GM12878 (cell line): Measurements from ENCODE around the gene RAP1GAP2. TPM values are rescaled to one million over a fixed set of nuclear protein-coding genes. Genes with fewer than 3 reads are reported as not detected.
"Not testable (repeated sequence)": the region's sequence is repeated elsewhere in the genome, so short reads cannot be mapped to it uniquely, and the experiment has no call there.

Experiments used
- ATAC-seq: fragments of 200-7000 bp; cut with Tn5 transposase; 3 replicates; pipeline ENCODE4 v1.9.1; 2020; ENCODE audit warnings: mild to moderate bottlenecking, moderate library complexity
- BruUV-seq: library from RNA; stranded (reverse); fragments of 400-500 nt; replicated peaks from 2 replicates; lab custom pipeline; 2021; lab: Mats Ljungman, UMichigan
- CTCF ChIA-PET: fragments of 300-600 bp; sonication (Branson Sonifier 250); formaldehyde crosslinking; extraction: SDS; loops from one replicate; lab custom pipeline; 2021; ENCODE audit warnings: inconsistent platforms; lab: Yijun Ruan, JAX
- POLR2A ChIA-PET: fragments of 350-600 bp; formaldehyde crosslinking; extraction: SDS; loops from one replicate; lab custom pipeline; 2021; ENCODE audit warnings: inconsistent platforms; lab: Charles Lee
- RAD21 ChIA-PET: fragments of 300-600 bp; sonication (Branson Sonifier 250); formaldehyde crosslinking; loops from one replicate; lab custom pipeline; 2023; ENCODE audit warnings: antibody characterized with exemption; ENCODE audit not compliant: unreplicated experiment; lab: Charles Lee
- SMC1A ChIA-PET: fragments of 300-600 bp; sonication (Branson Sonifier 250); formaldehyde crosslinking; loops from one replicate; lab custom pipeline; 2023; ENCODE audit not compliant: unreplicated experiment, uncharacterized antibody; lab: Charles Lee
- DNase-seq: peaks from one replicate; pipeline ENCODE4 v3.0.0-alpha.2; 2011; ENCODE audit warnings: low read depth, low spot score
- FAIRE-seq: peaks from 3 replicates; lab custom pipeline; 2011; peaks lifted over from hg19 to GRCh38; lab: Jason Lieb, UNC
- H2AFZ ChIP-seq: 2 replicates; pipeline ENCODE4 v1.6.0; 2011; ENCODE audit warnings: low read depth, low read length, control low read depth; ENCODE audit not compliant: control insufficient read depth
- H3K27ac ChIP-seq: 2 replicates; pipeline ENCODE4 v1.5.1; 2011; ENCODE audit warnings: control low read depth; ENCODE audit not compliant: control insufficient read depth, insufficient read depth
- H3K27me3 ChIP-seq, 2 experiments: replicated peaks in 1 of 2; 2 replicates each; pipeline versions ENCODE4 v1.6.0 to v1.6.1; 2011; ENCODE audit warnings: low read length in 1 of 2; ENCODE audit not compliant: control insufficient read depth in 2 of 2, insufficient read depth in 2 of 2
- H3K36me3 ChIP-seq, 2 experiments: 2 replicates each; pipeline ENCODE4 v1.5.1; 2011; ENCODE audit warnings: low read length in 1 of 2; ENCODE audit not compliant: control insufficient read depth in 2 of 2, insufficient read depth in 2 of 2
- H3K4me1 ChIP-seq: 2 replicates; pipeline ENCODE4 v1.6.1; 2011; ENCODE audit warnings: mild to moderate bottlenecking, low read length, moderate library complexity, mixed read lengths; ENCODE audit not compliant: control insufficient read depth, insufficient read depth
- H3K4me2 ChIP-seq: 2 replicates; pipeline ENCODE4 v1.6.0; 2011; ENCODE audit warnings: control low read depth; ENCODE audit not compliant: control insufficient read depth, insufficient read depth
- H3K4me3 ChIP-seq: fragments of 200-600 bp; sonication (generic); 2 replicates; pipeline ENCODE4 v1.5.1; 2016
- H3K79me2 ChIP-seq: 2 replicates; pipeline ENCODE4 v1.6.0; 2011; ENCODE audit warnings: low read length; ENCODE audit not compliant: control insufficient read depth, insufficient read depth
- H3K9ac ChIP-seq: 2 replicates; pipeline ENCODE4 v1.8.0; 2011; ENCODE audit warnings: low read length, control low read depth, mixed read lengths; ENCODE audit not compliant: control insufficient read depth, insufficient read depth
- H3K9me3 ChIP-seq: replicated peaks from 3 replicates; pipeline ENCODE4 v1.5.1; 2011; ENCODE audit warnings: mild to moderate bottlenecking, low read length; ENCODE audit not compliant: control insufficient read depth, insufficient read depth
- H4K20me1 ChIP-seq: 2 replicates; pipeline ENCODE4 v1.6.0; 2011; ENCODE audit not compliant: control insufficient read depth, insufficient read depth
- KDM1A ChIP-seq: fragments of 200-600 bp; sonication (generic); IDR thresholded peaks from 2 replicates; pipeline ENCODE4 v1.6.1; 2016; ENCODE audit warnings: borderline replicate concordance
- SKIL ChIP-seq: fragments of 450-650 bp; IDR thresholded peaks from 2 replicates; pipeline ENCODE4 v1.6.1; 2017; ENCODE audit warnings: mild to moderate bottlenecking, low read depth, inconsistent platforms; ENCODE audit not compliant: poor library complexity, severe bottlenecking
- SMAD1 ChIP-seq: fragments of 450-650 bp; IDR thresholded peaks from 2 replicates; pipeline ENCODE4 v1.6.1; 2018; ENCODE audit warnings: mild to moderate bottlenecking, low read depth; ENCODE audit not compliant: partially characterized antibody
- SUZ12 ChIP-seq: fragments of 200-600 bp; sonication (generic); IDR thresholded peaks from one replicate; pipeline ENCODE4 v1.6.1; 2018; ENCODE audit warnings: antibody characterized with exemption, mild to moderate bottlenecking; ENCODE audit not compliant: unreplicated experiment
- WGBS: methylation state at CpG from one replicate; pipeline ENCODE4 v1.1.6; 2016; ENCODE audit warnings: low lambda C conversion rate; ENCODE audit not compliant: insufficient replicate concordance, insufficient coverage; ENCODE audit errors: missing lambda C conversion rate; 5-methylcytosine and 5-hydroxymethylcytosine counted together
- in situ Hi-C: fragments of 300-500 bp; cut with MboI; formaldehyde crosslinking; loops from 9 replicates; pipeline ENCODE4 v1.14.3; 2018; ENCODE audit warnings: mixed read lengths
- intact Hi-C: fragments of 100-400 bp; cut with micrococcal nuclease; formaldehyde crosslinking; loops from one replicate; pipeline ENCODE4 v1.14.2; 2022; ENCODE audit not compliant: unreplicated experiment
- polyA plus RNA-seq, 11 experiments: library from polyadenylated mRNA; depleted of rRNA in 4 of 11; unstranded in 6 of 11; stranded (reverse) in 5 of 11; fragments of >200 nt; fragmentation: Nextera tagmentation in 4 of 11; fragmentation: Illumina TruSeq in 1 of 11; extraction: Ambion mirVana in 4 of 11; extraction: Trizol in 1 of 11; gene quantifications; 1 replicate in 1 of 11; 2 replicates in 10 of 11; pipeline versions ENCODE4 v1.2.1 to v1.2.3, GENCODE V29; 2011 to 2016; ENCODE audit warnings: inconsistent platforms in 2 of 11, missing spikeins in 2 of 11, low read depth in 1 of 11
- total RNA-seq, 4 experiments: library from RNA; depleted of rRNA in 3 of 4; stranded (reverse); fragments of >200 nt in 3 of 4; fragmentation: Illumina TruSeq in 1 of 4; extraction: Trizol in 1 of 4; gene quantifications; 2 replicates each; pipeline versions ENCODE4 v1.2.1 to v1.2.3, GENCODE V29; 2013 to 2021

RAP1GAP2 gene
- total and polyA plus RNA-seq, 10 of the 15 experiments (the other 5 are each of a cell fraction or from before 2014, with no cell fraction given) = 0.03 to 0.95 (median 0.49) TPM; not detected in 2

DNA sequence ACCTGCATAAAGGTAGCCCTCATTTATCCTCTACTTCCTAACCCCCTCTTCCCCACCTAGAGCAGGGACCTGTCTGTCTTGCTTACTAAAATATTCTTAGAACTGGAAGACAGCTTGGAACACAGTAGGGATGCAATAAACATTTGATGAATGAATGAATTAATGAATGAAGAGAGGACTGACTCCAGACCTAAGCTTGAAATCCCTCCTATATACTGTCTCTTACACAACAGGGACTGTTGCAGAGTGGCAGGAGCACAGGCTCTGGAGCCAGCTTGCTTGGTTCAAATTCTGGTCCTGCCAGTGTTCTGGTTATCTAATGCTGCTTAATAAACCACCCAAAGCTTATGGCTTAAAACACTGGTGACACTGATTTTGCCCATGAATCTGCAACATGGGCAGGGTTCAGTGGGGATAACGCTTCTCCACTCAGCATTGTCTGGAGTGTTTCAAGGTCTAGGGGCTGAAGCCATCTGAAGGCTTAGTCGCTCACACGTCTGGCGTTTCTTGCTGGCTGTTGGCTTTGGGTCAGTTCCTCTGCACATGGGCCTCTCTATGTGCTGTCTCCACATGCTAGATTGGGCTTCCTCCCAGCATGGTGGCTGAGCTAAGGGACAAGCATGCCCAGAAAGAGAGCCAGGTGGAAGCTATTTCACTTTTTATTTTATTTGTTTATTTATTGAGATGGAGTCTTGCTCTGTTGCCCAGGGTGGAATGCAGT is 12.8 kb upstream of the RAP1GAP2 start:
- ChIA-PET RAD21 (no interaction called here), SMC1A (no interaction called here), CTCF (no interaction called here), POLR2A (no interaction called here)
- Histone ChIP-seq H3K36me3 (no peaks in the 10 kb centered on the region), H3K27ac (no peak overlapping the region), H4K20me1 (no peaks in the 10 kb centered on the region), H3K79me2 (no peaks in the 10 kb centered on the region), H2AFZ (no peak overlapping the region), H3K4me3 (no peak overlapping the region), H3K4me1 (no peaks in the 10 kb centered on the region), H3K9me3 (no peaks in the 10 kb centered on the region), H3K27me3 (peaks cover 0 to under 1% of the 10 kb centered on the region in 2 experiments; a peak in 2 of 4 replicates), H3K9ac (no peak overlapping the region), H3K4me2 (no peak overlapping the region)
- DNase-seq (no peak), ATAC-seq (no peak), FAIRE-seq (no peak)
- WGBS = 40% methylated on average over 4 of the region's 4 CpGs
- in situ Hi-C loops = no loop called here
- intact Hi-C loops = no loop called here
- TF ChIP-seq KDM1A = no peak
- no peak for TF ChIP-seq SUZ12
- no TSS peak for BruUV-seq

DNA sequence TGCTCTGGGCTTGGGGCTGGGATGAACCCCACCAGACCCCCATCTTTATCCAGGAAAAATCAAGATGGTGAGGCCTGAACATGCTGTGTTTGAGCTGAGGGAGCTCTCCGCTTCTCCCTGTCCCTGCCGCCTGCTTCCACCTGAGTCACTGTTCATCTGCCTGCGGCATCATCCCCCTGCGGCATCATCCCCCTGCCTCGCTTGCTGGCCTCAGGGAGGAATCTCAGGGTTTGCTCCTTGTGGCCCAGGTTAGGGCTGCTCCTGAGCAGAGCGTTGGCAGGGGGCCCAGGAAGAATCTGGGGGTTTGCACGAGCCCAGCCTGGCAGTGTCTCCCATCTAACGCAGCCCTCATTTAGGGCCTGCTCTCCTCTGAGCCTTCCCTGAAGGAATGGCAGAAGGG is 11.4 kb upstream of the RAP1GAP2 start:
- H3K9ac ChIP-seq = no peak overlapping the region
- no peaks in the 10 kb centered on the region for H3K36me3 ChIP-seq
- DNase-seq = no peak
- no peak for ATAC-seq
- H2AFZ ChIP-seq = no peak overlapping the region
- ChIA-PET POLR2A (no interaction called here), CTCF (interaction anchor here (0.6 to 2.2 kb wide), 2 partner anchors 228 to 885 kb away, joined by 3 to 7 read pairs; no protein-coding TSS in a partner anchor), RAD21 (no interaction called here), SMC1A (interaction anchor here (1.0 kb wide), 1 partner anchor 52 kb away, joined by 3 read pairs; no protein-coding TSS in a partner anchor)
- intact Hi-C loops (no loop called here), in situ Hi-C loops (no loop called here)
- H4K20me1 ChIP-seq = no peaks in the 10 kb centered on the region
- no peak overlapping the region for H3K4me2 ChIP-seq
- 64% methylated on average over 8 of the region's 8 CpGs for WGBS
- H3K79me2 ChIP-seq = no peaks in the 10 kb centered on the region
- no peak overlapping the region for H3K4me3 ChIP-seq
- H3K4me1 ChIP-seq = no peaks in the 10 kb centered on the region
- no peak overlapping the region for H3K27ac ChIP-seq
- BruUV-seq = no TSS peak
- FAIRE-seq = no peak
- TF ChIP-seq SKIL (no peak), SMAD1 (no peak)
- TF ChIP-seq, all 136 proteins: peak for 0
- no peaks in the 10 kb centered on the region for H3K9me3 ChIP-seq
- H3K27me3 ChIP-seq = no peaks in the 10 kb centered on the region; a peak in 1 of 4 replicates

DNA sequence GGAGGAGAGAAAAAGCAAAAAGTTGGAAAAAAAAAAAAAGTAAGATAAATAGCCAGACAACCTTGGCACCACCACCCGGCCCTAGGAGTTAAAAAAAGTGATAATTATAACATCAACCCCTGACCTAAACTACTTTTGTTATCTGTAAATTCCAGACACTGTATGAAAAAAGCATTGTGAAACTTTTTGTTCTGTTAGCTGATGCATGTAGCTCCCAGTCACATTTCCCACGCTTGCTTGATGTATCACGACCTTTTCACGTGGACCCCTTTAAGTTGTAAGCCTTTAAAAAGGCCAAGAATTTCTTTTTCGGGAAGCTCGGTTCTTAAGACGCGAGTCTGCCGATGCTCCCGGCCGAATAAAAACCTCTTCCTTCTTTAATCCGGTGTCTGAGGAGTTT is 10.9 kb upstream of the RAP1GAP2 start:
- H3K4me1 ChIP-seq, in situ Hi-C loops, H3K4me3 ChIP-seq, H3K9me3 ChIP-seq, H3K27me3 ChIP-seq, DNase-seq, H2AFZ ChIP-seq, H3K27ac ChIP-seq, intact Hi-C loops, H4K20me1 ChIP-seq, H3K9ac ChIP-seq, BruUV-seq, H3K36me3 ChIP-seq, H3K4me2 ChIP-seq, FAIRE-seq, ATAC-seq, POLR2A ChIA-PET, H3K79me2 ChIP-seq: not testable (repeated sequence)
- CTCF ChIA-PET = interaction anchor here (0.6 to 2.2 kb wide), 4 partner anchors 17 to 885 kb away, joined by 3 to 7 read pairs (median 4); no protein-coding TSS in a partner anchor
- SMC1A ChIA-PET = interaction anchor here (0.7 to 1.0 kb wide), 2 partner anchors 52 to 228 kb away, joined by 3 read pairs; no protein-coding TSS in a partner anchor
- 61% methylated on average over 12 of the region's 12 CpGs for WGBS
- RAD21 ChIA-PET = interaction anchor here (1.8 kb wide), 1 partner anchor 403 kb away, joined by 6 read pairs; no protein-coding TSS in a partner anchor
